ENCODE measurements around the gene ETV6. TPM values are rescaled to one million over a fixed set of nuclear protein-coding genes. Genes with fewer than 3 reads are reported as not detected.

The ETV6 gene
- total RNA-seq, 1 donor from 2014 or later = 16.9 TPM

GRCh38 chr12:11693067-11693466 is 43.6 kb downstream of the ETV6 start:
- H3K36me3 ChIP-seq = no peaks in the 10 kb centered on the region
- DNase-seq = no peak
- intact Hi-C loops (cut with micrococcal nuclease) = no loop called here
- no peak for TF ChIP-seq CTCF (IDR thresholded peaks at IDR 0.05; ENCODE audit: borderline replicate concordance)
- no peaks in the 10 kb centered on the region for H3K9me3 ChIP-seq (replicated peaks)
- H3K4me3 ChIP-seq = no peak overlapping the region
- H3K4me1 ChIP-seq = peaks cover 40% of the 10 kb centered on the region
- H3K27me3 ChIP-seq (ENCODE audit: low read depth) = no peaks in the 10 kb centered on the region
- H3K27ac ChIP-seq (replicated peaks) = no peak overlapping the region

GRCh38 chr12:11693601-11694000 is 44.1 kb downstream of the ETV6 start:
- TF ChIP-seq CTCF (IDR thresholded peaks at IDR 0.05; ENCODE audit: borderline replicate concordance) = no peak
- intact Hi-C loops (cut with micrococcal nuclease) = no loop called here

GRCh38 chr12:11694528-11694927 is 45.1 kb downstream of the ETV6 start:
- Histone ChIP-seq H3K4me3 (no peak overlapping the region), H3K27me3 (ENCODE audit: low read depth) (no peaks in the 10 kb centered on the region), H3K4me1 (peaks cover 32% of the 10 kb centered on the region), H3K36me3 (no peaks in the 10 kb centered on the region), H3K9me3 (replicated peaks) (no peaks in the 10 kb centered on the region), H3K27ac (replicated peaks) (no peak overlapping the region)
- TF ChIP-seq CTCF (IDR thresholded peaks at IDR 0.05; ENCODE audit: borderline replicate concordance) = no peak
- DNase-seq = no peak
- intact Hi-C loops (cut with micrococcal nuclease) = no loop called here

More at GRCh38 chr12:11693601-11694000, 44.1 kb downstream of the ETV6 start:
- Histone ChIP-seq H3K27me3 (ENCODE audit: low read depth) (no peaks in the 10 kb centered on the region), H3K27ac (replicated peaks) (no peak overlapping the region), H3K4me1 (peaks cover 40% of the 10 kb centered on the region), H3K4me3 (no peak overlapping the region), H3K36me3 (no peaks in the 10 kb centered on the region), H3K9me3 (replicated peaks) (no peaks in the 10 kb centered on the region)
- no peak for DNase-seq

GRCh38 chr12:11695321-11695720 is 45.8 kb downstream of the ETV6 start:
- H3K9me3 ChIP-seq (replicated peaks) = no peaks in the 10 kb centered on the region
- H3K4me3 ChIP-seq = no peak overlapping the region
- no peaks in the 10 kb centered on the region for H3K36me3 ChIP-seq
- no peaks in the 10 kb centered on the region for H3K27me3 ChIP-seq (ENCODE audit: low read depth)
- no peak overlapping the region for H3K27ac ChIP-seq (replicated peaks)
- no peak for DNase-seq
- intact Hi-C loops (cut with micrococcal nuclease) = no loop called here
- TF ChIP-seq CTCF (IDR thresholded peaks at IDR 0.05; ENCODE audit: borderline replicate concordance) = no peak
- H3K4me1 ChIP-seq = peaks cover 40% of the 10 kb centered on the region

- Histone ChIP-seq H3K4me1 (peaks cover 46% of the 10 kb centered on the region), H3K27me3 (ENCODE audit: low read depth) (no peaks in the 10 kb centered on the region), H3K27ac (replicated peaks) (no peak overlapping the region), H3K9me3 (replicated peaks) (no peaks in the 10 kb centered on the region), H3K36me3 (no peaks in the 10 kb centered on the region), H3K4me3 (no peak overlapping the region)
- no peak for DNase-seq
- no peak for TF ChIP-seq CTCF (IDR thresholded peaks at IDR 0.05; ENCODE audit: borderline replicate concordance)
- intact Hi-C loops (cut with micrococcal nuclease) = no loop called here
Measured at GRCh38 chr12:11696084-11696483, 46.6 kb downstream of the ETV6 start.

- no peak for DNase-seq
- Histone ChIP-seq H3K4me1 (peaks cover 51% of the 10 kb centered on the region), H3K4me3 (no peak overlapping the region), H3K27me3 (ENCODE audit: low read depth) (no peaks in the 10 kb centered on the region), H3K9me3 (replicated peaks) (no peaks in the 10 kb centered on the region), H3K36me3 (no peaks in the 10 kb centered on the region), H3K27ac (replicated peaks) (no peak overlapping the region)
- intact Hi-C loops (cut with micrococcal nuclease) = no loop called here
- no peak for TF ChIP-seq CTCF (IDR thresholded peaks at IDR 0.05; ENCODE audit: borderline replicate concordance)
Measured at GRCh38 chr12:11697131-11697530, 47.7 kb downstream of the ETV6 start.

Measured in left ventricle myocardium inferior (tissue), 1 donor.